GM19452 (cell line): ENCODE data around the gene PRMT5.
"Not testable (repeated sequence)": the region's sequence is repeated elsewhere in the genome, so short reads cannot be mapped to it uniquely, and the experiment has no call there.

ENCODE experiments used
- ATAC-seq: cut with Tn5 transposase; IDR thresholded peaks from one replicate; pipeline ENCODE4 v1.9.1; 2021; ENCODE audit not compliant: unreplicated experiment

The PRMT5 gene

GRCh38 chr14:22935156-22935555 is 6.0 kb upstream of the PRMT5 start:
- no peak for ATAC-seq

GRCh38 chr14:22932146-22932545 is 3.0 kb upstream of the PRMT5 start:
- ATAC-seq = no peak

GRCh38 chr14:22929961-22930364 is 787 bp upstream of the PRMT5 start:
- ATAC-seq = no peak

- ATAC-seq = no peak
These were observed 706 bp downstream of the PRMT5 start for GRCh38 chr14:22928237-22929103.

GRCh38 chr14:22926316-22926715 is 2.9 kb downstream of the PRMT5 start:
- ATAC-seq = no peak

GRCh38 chr14:22925513-22925912 is 3.7 kb downstream of the PRMT5 start:
- no peak for ATAC-seq

- no peak for ATAC-seq
These were observed 5.4 kb downstream of the PRMT5 start for GRCh38 chr14:22923746-22924145.

- ATAC-seq = no peak
These were observed 6.9 kb downstream of the PRMT5 start for GRCh38 chr14:22922294-22922693.

- no peak for ATAC-seq
These were observed 8.5 kb downstream of the PRMT5 start for GRCh38 chr14:22920697-22921096.

- ATAC-seq = peak; percentile 3
These were observed 9.6 kb downstream of the PRMT5 start for GRCh38 chr14:22919601-22919921.

- peak; percentile 90 for ATAC-seq
These were observed 10.2 kb downstream of the PRMT5 start, which contains the start of gene RBM23 for GRCh38 chr14:22918804-22919600. Gene RBM23 (minus strand): TSS chr14:22919149.

GRCh38 chr14:22915886-22916521 is 13.2 kb downstream of the PRMT5 start:
- no peak for ATAC-seq

GRCh38 chr14:22914836-22915235 is 14.3 kb downstream of the PRMT5 start:
- not testable (repeated sequence) for ATAC-seq

GRCh38 chr14:22910916-22911315 is 18.3 kb downstream of the PRMT5 start:
- no peak for ATAC-seq

GRCh38 chr14:22908601-22909000 is 20.6 kb downstream of the PRMT5 start:
- no peak for ATAC-seq

GRCh38 chr14:22907429-22907828 is 21.7 kb downstream of the PRMT5 start:
- ATAC-seq = no peak

GRCh38 chr14:22906073-22906472 is 23.1 kb downstream of the PRMT5 start:
- ATAC-seq = no peak

- ATAC-seq = no peak
These were observed 23.5 kb downstream of the PRMT5 start for GRCh38 chr14:22905627-22906026.

GRCh38 chr14:22903742-22904087 is 25.5 kb downstream of the PRMT5 start:
- ATAC-seq = no peak

GRCh38 chr14:22901799-22902198 is 27.4 kb downstream of the PRMT5 start:
- ATAC-seq = no peak

GRCh38 chr14:22900081-22900799 is 28.9 kb downstream of the PRMT5 start:
- no peak for ATAC-seq
